Measurements from ENCODE around the gene RTN4R.
A peak's percentile ranks its signal among the peaks of the same experiment; 100 is the strongest.

Gene RTN4R

DNA sequence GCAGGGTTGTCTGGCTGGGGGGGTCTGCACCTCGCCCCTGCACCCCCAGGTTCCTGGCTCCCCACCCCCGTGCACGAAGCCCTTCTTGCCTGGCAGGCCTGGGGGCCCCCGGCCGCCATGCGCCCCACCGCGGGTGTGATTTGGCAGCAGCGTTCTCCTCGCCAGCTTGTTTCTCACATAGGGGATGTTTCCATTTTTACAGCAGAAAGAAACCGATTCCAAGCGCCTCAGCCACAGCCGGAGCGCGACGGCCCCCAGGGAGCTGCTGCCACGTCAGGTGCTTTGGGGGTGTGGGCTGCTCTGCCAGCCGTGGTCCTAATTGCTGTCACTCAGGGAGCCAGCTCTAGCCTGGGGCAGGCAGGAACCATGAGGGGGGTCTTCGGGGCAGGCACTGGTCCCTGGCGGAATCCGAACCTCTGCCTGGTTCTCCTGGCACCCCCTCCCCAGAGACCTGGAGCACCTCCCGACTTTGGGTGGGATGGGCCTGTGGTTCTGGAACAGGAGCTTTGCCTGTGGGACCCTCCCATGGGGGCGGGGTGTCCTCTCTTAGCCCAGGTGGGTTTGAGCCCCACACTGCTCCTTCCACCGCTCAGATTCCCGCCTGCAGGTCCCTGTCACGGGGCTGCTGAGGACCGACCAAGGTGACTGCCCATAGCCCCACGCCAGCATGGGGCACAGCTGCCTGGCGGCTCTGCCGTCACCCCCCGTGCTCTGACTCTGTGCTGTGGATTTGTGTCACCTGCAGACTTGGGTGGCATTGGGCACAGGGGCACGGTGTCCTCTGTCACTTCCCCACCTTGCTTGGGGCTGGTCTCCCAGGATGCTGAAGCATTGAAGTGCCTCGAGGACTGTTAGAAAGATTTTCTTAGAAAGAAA is 54.0 kb downstream of the RTN4R start:
- no peak for DNase-seq (ENCODE audit: low spot score)

- DNase-seq (ENCODE audit: low spot score): no peak
These were observed 55.1 kb downstream of the RTN4R start for GRCh38 chr22:20212754-20213699.

- DNase-seq (ENCODE audit: low spot score): no peak
These were observed 55.9 kb downstream of the RTN4R start for GRCh38 chr22:20211997-20212753.

- DNase-seq (ENCODE audit: low spot score): no peak
These were observed 56.6 kb downstream of the RTN4R start for GRCh38 chr22:20211409-20211996.

- no peak for DNase-seq (ENCODE audit: low spot score)
These were observed 57.6 kb downstream of the RTN4R start for GRCh38 chr22:20210473-20211059.

DNA sequence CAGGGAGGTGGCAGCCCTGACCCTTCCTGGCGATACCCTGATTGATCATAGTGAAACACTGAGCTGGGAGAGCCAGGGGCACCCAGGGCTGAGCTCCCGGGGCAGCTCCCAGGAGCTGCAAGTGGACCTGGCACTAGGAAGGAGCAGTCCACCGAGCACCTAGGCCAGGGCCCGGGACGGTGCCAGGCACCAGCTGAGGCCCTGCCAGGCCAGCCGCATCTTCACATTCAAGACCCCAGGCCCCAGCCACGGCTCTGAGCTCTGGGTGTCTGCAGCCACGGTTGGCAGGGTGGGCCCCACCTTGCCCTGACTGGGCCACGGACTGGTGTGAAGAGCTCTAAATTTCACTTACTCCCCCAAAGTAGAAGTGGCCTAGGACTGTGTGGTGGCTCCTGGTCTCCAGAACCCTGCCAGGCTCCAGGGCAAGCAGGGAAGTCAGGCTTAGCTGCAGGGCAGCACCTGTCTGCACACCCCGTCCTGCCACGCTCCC is 58.3 kb downstream of the RTN4R start:
- no peak for DNase-seq (ENCODE audit: low spot score)

DNA sequence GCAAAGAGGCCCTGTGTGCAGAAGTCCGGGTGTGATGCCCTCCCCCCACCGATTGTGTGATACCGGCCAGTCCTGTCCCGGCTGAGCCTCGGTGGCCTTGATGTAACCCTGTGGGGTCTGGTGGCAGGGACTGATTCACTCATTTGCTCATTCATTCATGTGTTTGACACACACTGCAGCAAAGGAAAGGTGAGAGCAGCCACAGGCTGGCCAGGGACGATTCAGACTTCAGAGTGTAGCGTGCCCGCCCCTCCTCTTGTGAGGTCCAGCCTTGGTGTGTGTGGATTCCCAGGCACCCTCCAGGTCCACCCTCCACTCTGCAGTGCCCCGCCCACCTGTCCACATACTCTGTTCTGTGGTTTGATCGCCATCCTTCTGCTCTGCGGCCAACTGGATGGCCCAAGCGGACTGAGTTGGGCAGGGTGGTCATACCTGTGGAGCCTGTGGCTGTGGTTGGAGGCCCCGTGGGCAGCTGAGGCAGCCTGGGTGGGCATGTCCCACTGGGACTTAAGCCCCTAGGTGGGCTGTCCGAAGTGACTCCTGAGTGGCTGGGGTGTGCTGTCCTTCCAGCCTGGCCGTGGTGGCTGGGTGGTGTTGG is 59.3 kb downstream of the RTN4R start:
- no peak for DNase-seq (ENCODE audit: low spot score)

DNA sequence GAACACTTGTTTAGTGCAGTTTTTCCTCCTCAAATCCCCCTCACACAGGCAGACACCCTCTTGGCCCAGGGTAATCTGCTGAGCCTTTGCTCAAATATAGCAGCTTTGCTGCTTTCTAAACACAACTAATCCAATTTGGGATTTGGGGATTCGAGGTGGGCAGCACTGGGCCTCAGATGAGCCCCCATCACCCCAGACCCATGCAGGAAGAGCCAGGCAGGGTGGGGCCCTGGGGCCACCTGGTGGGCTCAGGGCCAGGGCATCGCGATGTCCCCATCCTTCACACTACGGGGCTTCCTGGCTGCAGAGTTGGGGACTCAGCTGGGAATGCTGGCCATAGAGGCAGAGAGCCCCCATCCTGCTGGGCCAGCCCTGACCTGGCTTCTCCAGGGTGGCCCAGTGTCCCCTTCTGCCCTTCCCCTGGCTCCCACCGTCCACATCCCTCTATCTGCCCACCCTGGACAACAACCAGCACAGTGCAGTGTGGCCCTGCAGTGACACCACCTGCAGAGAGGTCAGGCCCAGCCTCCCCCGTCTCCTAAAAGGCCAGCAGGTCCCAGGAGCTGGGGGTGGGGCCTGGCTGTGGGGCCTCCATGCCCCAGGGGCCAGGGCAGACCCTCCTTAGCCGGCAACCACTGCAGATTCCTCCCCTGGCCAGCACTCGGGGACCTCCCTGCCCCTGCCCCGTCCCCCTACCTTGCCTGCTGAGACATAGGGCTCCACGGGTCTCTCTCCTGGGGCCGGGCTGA is 60.7 kb downstream of the RTN4R start:
- no peak for DNase-seq (ENCODE audit: low spot score)

GRCh38 chr22:20206709-20207215 is 61.4 kb downstream of the RTN4R start:
- no peak for DNase-seq (ENCODE audit: low spot score)

DNA sequence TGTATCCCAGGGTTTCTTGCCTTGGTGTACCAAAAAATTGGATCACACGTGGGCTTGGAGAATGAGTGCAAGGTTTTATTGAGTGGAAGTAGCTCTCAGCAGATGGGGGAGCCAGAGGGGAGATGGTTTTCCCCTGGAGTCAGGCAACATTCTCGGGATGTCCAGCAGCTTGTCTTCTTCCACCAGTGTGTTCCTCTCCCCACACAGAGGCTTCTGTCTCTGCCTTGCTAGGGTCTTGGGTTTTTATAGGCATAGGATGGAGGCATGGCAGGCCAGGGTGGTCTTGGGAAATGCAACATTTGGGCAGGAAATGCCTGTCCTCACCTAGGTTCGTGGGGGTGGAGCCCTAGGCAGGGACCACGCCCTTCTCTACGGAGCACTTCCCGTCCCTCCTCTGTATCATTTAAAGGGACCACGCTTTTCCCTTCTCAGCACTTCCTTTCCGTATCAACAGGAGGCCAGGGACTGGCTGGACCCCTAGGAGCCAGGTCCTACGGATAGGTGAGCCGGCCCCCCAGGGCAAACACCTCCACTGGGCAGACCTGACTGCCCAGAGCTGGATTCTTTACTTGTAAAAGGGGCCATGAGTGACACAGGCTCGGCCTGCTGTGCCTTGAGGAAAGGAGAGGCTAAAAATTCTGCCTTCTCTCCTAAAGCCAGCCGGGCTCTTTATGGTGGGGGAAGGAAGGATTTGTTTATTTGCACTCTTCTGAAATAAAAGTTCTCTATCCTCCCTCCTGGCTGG is 62.0 kb downstream of the RTN4R start:
- peak; percentile 63 for DNase-seq (ENCODE audit: low spot score)

DNA sequence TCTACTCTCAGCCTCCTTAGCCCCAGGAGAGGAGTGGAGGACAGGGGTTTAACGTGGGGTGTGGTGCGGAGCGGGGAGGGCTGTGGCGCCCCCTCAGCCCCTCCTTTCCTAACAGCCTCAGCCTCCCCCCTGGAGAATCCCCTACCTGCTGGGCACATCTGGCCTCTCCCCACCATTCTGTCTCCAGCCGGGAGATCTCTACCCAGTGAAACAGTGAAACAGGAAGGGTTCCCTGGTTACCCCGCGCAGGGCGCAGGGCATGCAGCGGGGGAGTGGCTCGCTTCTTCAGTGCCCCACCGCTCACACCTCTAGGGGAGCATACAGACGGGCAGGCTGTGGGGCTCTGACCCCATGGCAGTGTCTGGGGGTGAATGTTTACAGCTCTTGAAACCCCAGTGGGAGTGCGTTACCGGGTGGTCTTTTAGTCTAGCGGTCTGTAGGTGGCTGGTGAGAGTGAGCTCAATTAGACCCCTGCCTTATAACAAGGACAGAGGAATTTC is 62.6 kb downstream of the RTN4R start:
- no peak for DNase-seq (ENCODE audit: low spot score)

GRCh38 chr22:20204806-20205205 is 63.3 kb downstream of the RTN4R start:
- DNase-seq (ENCODE audit: low spot score): no peak

- DNase-seq (ENCODE audit: low spot score): no peak
These were observed 63.8 kb downstream of the RTN4R start for GRCh38 chr22:20204311-20204710.

DNA sequence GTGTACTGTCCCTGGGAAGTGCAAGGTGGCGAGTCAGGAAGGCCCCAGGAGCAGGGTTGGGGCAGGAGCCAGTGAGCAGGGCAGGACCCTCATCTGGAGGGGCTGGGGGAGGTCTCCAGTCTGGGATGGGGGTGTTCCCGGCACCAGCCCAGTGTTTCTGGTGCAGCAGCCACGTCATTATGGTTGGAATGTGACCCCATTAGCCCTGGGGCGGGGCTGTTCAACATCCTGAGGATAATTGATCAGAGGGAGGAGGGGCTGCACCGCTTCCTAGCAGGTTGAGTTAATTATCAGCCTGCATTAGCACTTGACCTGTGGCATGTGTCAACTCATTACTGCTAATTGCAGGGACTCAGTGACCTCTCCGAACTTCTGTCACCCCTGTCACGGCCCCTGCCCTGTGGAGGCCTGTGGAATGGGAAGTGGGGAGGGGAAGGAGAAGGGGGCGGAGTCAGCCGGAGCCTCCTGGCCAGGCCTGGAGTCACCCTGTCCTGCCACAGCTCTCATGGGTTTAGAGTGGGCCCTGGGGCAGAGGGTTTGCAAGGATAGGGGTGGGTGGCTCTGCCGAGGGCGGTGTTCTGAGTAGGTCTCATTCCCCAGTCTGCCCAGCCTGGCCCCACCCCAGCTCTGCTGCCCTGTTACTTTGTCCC is 64.4 kb downstream of the RTN4R start:
- no peak for DNase-seq (ENCODE audit: low spot score)

DNA sequence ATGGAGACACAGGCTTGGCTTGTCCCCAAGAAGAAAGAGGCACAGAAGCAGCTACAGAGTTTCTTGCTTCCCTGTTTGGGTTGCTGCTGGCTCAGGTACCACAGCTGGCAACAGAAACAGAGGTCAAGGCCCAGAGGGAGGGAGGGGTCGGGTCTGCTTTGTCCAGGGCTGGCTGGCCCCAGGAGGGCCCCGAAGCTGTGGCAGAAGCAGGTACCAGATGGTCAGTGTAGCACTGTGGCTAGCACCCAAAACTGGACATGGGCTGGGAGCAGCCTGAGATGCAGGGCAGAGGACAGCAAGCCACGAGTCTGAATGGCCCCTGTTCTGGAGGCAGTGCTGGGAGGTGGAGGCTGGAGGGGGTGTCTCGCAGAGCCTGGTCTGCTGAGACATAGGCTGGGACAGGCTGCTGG is 65.0 kb downstream of the RTN4R start:
- DNase-seq (ENCODE audit: low spot score): no peak

- DNase-seq (ENCODE audit: low spot score): no peak
These were observed 66.2 kb downstream of the RTN4R start for GRCh38 chr22:20201837-20202392.

- no peak for DNase-seq (ENCODE audit: low spot score)
These were observed 68.2 kb downstream of the RTN4R start for GRCh38 chr22:20199906-20200305.

DNA sequence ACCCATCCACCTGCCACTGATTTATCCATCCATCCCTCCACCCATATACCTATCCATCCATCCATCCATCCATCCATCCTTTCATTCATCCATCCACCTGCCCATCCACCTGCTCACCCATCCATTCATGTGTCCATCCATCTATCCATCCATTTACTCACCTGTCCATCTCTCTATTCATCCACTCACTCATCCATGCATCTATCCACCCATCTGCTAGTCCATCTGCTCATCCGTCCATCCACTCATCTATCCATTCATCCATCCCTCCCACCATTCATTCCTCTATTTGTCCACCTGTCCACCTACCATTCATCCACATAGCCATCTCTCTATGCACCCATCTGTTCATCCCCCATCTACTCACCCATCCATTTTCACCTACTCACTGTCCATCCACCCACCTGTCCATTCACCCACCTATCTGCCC is 68.7 kb downstream of the RTN4R start:
- no peak for DNase-seq (ENCODE audit: low spot score)

Data from hematopoietic multipotent progenitor cell treated with erythropoietin and hydrocortisone succinate and interleukin-3 and kit ligand, for 15 days (in vitro differentiated cells).